B cell (primary cell): ENCODE results near the gene RBM6.

Source experiments
- CTCF ChIP-seq: fragments of 200-600 bp; IDR thresholded peaks from one replicate; pipeline ENCODE4 v1.8.0; 2022; ENCODE audit warnings: antibody characterized with exemption, mild to moderate bottlenecking
- EZH2 ChIP-seq: IDR thresholded peaks from 2 replicates; pipeline ENCODE4 v1.6.1; 2012; ENCODE audit warnings: borderline replicate concordance, low read depth, mild to moderate bottlenecking, moderate library complexity, low read length; ENCODE audit not compliant: insufficient read depth, poor library complexity, severe bottlenecking

GRCh38 chr3:49927798-49928197, 12.2 kb upstream of the RBM6 start:
- TF ChIP-seq CTCF (no peak), EZH2 (no peak)
